Mucosa of rectum (tissue), 2 donors: ENCODE results near the gene HBQ1.
"Not testable (repeated sequence)": the region's sequence is repeated elsewhere in the genome, so short reads cannot be mapped to it uniquely, and the experiment has no call there.

ENCODE experiments used
- H3K27ac ChIP-seq, 2 donors: one replicate each; pipeline ENCODE4 v1.7.0; 2013; ENCODE audit warnings: inconsistent platforms in 2 of 2, low read depth in 2 of 2, low read length in 2 of 2
- H3K27me3 ChIP-seq, 2 donors: one replicate each; pipeline ENCODE4 v1.7.0; 2013; ENCODE audit warnings: low read length in 2 of 2; ENCODE audit not compliant: control insufficient read depth in 2 of 2, insufficient read depth in 2 of 2
- H3K36me3 ChIP-seq, 2 donors: one replicate each; pipeline ENCODE4 v1.7.0; 2013; ENCODE audit warnings: low read length in 2 of 2; ENCODE audit not compliant: control insufficient read depth in 2 of 2, insufficient read depth in 2 of 2
- H3K4me1 ChIP-seq, 2 donors: one replicate each; pipeline ENCODE4 v1.7.0; 2013; ENCODE audit warnings: low read length in 2 of 2, mild to moderate bottlenecking in 1 of 2; ENCODE audit not compliant: control insufficient read depth in 2 of 2, insufficient read depth in 2 of 2
- H3K4me3 ChIP-seq, 2 donors: one replicate each; pipeline ENCODE4 v1.7.0; 2013; ENCODE audit warnings: low read length in 2 of 2
- H3K9ac ChIP-seq, 2 donors: one replicate each; pipeline ENCODE4 v1.7.0; 2013; ENCODE audit warnings: low read length in 2 of 2, low read depth in 1 of 2, mild to moderate bottlenecking in 1 of 2
- H3K9me3 ChIP-seq, 2 donors: one replicate each; pipeline ENCODE4 v1.7.0; 2013; ENCODE audit warnings: low read length in 2 of 2; ENCODE audit not compliant: control insufficient read depth in 2 of 2
- donor health status: healthy.
- donor health status: Normal muscosa, but diverticular disease.

The HBQ1 gene

DNA sequence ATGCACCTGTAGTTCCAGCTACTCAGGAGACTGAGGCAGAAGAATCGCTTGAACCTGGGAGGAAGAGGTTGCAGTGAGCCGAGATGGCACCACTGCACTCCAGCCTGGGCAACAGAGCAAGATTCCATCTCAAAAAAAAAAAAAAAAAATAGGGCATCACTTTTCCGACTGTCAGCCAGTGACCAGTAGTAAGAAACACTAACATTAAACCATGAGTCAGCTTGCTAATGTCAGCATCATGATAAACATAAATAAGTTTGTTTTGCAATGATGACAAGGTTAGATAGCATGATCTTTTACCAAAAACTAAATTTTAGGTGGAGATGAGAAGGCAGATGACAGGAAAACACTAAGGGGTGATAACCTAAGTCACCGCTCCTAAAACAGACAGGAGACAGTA is 29.1 kb downstream of the HBQ1 start:
- H3K27ac ChIP-seq, H3K9ac ChIP-seq, H3K4me1 ChIP-seq, H3K4me3 ChIP-seq, H3K9me3 ChIP-seq, H3K27me3 ChIP-seq: not testable (repeated sequence)
- peaks cover 42 to 67% of the 10 kb centered on the region in 2 donors for H3K36me3 ChIP-seq

DNA sequence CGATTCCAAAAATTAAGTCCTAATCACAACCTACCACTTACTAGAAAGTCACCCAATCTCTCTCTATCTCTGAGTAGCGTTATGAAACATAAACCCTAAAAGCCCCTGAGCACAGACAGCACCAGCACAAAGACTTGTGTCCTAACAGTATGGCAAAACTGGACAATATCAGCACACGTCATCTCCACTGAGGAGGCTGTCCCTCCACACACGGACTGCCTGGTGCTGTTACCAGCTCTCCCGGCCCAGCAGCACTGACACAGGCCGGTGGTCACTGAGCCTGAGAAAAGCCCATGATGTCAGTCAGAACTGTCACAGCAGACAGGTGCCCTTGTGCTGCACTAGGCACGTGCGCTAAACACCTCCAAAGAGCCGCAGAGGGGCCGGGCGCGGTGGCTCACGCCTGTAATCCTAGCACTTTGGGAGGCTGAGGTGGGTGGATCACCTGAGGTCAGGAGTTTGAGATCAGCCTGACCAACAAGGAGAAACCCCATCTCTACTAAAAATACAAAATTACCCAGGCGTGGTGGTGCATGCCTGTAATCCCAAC is 31.4 kb downstream of the HBQ1 start:
- not testable (repeated sequence) for H3K27ac ChIP-seq, H3K4me3 ChIP-seq, H3K9ac ChIP-seq, H3K9me3 ChIP-seq, H3K4me1 ChIP-seq, H3K27me3 ChIP-seq
- H3K36me3 ChIP-seq = peaks cover 28 to 55% of the 10 kb centered on the region in 2 donors

DNA sequence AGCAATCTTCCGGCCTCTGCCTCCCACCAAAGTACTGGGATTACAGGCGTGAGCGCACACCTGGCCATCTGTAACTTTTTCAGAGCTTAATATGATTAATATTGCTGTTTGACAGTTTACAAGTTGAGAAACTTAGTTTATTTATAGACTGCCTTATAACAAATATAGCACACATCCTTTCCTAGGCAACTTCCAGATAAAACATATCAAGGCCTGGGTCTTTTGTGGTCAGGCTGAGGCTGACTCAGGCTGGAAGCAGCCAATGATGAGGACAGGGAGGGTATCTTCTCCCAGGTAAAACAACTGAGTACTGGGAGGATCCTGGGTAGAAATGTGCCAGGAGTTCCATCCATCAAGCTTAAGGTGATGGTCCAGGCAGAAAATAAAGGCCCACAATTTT is 32.7 kb downstream of the HBQ1 start:
- no peak overlapping the region for H3K4me3 ChIP-seq
- H3K9me3 ChIP-seq = no peaks in the 10 kb centered on the region
- H3K27me3 ChIP-seq = no peaks in the 10 kb centered on the region
- H3K4me1 ChIP-seq = no peaks in the 10 kb centered on the region
- H3K36me3 ChIP-seq = peaks cover 23 to 55% of the 10 kb centered on the region in 2 donors
- H3K27ac ChIP-seq = no peak overlapping the region
- H3K9ac ChIP-seq = no peak overlapping the region

DNA sequence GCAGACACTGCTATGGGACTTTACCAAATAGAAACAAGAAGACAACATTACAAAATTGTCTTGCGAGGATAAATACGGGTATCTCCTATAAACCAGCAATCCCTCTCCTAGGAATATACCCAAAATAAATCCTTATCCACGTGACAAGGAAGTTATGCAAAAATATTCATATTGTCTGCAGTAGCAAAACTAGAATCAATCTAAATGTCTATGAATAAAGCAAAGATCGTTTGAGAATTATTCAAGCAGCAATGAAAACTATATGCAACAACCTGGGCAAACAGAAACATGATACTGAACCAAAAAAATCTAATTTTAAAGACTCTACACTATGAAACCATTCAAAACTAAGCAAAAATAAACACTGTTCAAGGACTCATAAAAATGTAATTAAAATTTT is 39.8 kb downstream of the HBQ1 start:
- H3K4me3 ChIP-seq = no peak overlapping the region
- H3K27me3 ChIP-seq = no peaks in the 10 kb centered on the region
- H3K4me1 ChIP-seq = peaks cover 3 to 4% of the 10 kb centered on the region in 2 donors
- no peak overlapping the region for H3K9ac ChIP-seq
- no peaks in the 10 kb centered on the region for H3K9me3 ChIP-seq
- H3K36me3 ChIP-seq = peaks cover 35 to 48% of the 10 kb centered on the region in 2 donors
- no peak overlapping the region for H3K27ac ChIP-seq

DNA sequence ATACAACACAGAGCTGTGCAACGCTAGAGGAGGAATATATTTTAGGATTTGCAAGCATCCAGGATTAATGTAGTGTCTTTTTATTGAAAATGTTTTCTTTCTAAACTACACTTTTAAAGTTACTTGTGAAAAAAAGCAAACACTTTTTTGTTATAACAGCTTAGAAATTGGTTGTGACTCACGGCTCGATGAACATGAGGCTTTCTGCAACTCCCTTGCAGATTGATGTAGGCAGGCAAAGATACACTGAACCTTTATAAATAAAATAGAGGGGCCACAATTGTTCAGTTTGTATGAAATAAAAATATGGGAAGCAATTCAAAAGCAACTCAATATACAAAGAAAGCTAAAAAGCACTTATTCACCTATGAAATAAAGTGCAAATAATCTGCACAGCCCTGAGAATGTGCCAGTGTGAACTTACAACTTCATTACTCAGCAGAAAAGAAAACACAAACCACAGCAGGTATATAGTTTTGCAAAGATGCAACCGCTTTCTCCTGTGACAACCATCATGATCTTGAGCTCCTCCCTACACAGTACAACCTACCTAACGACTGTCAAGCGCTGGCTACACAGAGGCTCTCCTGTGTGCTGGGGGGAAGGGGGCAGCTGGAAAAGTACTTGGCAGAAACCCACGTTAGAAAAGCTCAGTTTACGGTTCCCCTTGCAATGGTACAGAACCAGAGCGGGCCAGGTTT is 48.0 kb downstream of the HBQ1 start:
- Histone ChIP-seq H3K9ac (peak overlapping the region; percentile 90 to 97), H3K36me3 (peaks cover 19 to 23% of the 10 kb centered on the region in 2 donors), H3K27ac (peak overlapping the region; percentile 98 to 99), H3K4me3 (peak overlapping the region; percentile 73 to 90), H3K9me3 (no peaks in the 10 kb centered on the region), H3K27me3 (no peaks in the 10 kb centered on the region), H3K4me1 (peaks cover 4 to 9% of the 10 kb centered on the region in 2 donors)

DNA sequence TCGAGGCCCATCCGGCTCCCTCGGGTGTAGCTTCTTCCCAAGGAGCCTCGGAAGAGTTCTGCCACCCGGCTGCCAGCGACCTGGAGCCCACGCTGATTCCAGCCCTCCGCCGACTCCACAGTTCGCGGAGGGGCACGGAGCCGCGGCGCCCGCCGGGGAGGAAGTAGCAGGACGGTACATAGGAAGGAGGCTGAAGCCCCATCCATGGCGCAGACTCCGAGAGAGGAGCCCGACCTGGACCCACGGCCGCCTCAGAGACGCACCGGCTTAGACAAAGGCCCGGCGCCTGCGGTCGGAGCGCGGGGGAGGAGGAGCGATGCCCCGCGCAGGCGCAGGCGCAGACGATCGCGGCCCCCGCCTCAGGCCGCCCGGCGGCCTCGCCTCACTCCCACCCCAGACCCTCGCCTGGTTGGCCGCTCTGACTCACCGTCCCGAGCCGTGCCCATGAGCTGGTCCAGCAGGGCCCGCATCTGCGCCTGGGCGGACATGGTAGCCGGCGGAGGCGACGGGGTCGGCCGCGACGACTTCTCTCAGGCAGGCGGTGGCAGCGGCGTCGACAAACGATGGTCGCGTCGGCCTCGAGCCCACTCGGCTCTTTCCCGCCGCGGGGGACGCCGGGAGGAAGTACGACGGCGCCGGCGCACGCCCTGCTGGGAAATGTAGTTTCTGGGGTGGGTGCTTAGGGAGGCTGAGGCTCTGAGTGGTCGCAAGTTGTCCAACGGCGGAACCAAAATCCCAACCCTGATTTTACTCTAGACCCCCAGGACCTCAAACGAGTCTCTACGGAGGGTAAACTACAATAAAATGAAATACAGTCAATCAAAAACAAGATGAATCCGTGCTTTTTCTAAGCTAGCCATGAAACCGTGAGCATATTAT is 48.8 kb downstream of the HBQ1 start, which contains the start of gene LUC7L:
LUC7L (minus strand) TSS at position 598 of the 879 bp plus-strand sequence; CDS start at position 488, 110 bp downstream.
- Histone ChIP-seq H3K27me3 (no peaks in the 10 kb centered on the region), H3K27ac (peak within 1 kb of the TSS; percentile 98 to 99), H3K4me3 (peak within 1 kb of the TSS; percentile 73 to 90), H3K36me3 (peaks cover 15 to 19% of the 10 kb centered on the region in 2 donors), H3K9me3 (no peaks in the 10 kb centered on the region), H3K4me1 (peaks cover 4 to 9% of the 10 kb centered on the region in 2 donors), H3K9ac (peak within 1 kb of the TSS; percentile 90 to 97)

DNA sequence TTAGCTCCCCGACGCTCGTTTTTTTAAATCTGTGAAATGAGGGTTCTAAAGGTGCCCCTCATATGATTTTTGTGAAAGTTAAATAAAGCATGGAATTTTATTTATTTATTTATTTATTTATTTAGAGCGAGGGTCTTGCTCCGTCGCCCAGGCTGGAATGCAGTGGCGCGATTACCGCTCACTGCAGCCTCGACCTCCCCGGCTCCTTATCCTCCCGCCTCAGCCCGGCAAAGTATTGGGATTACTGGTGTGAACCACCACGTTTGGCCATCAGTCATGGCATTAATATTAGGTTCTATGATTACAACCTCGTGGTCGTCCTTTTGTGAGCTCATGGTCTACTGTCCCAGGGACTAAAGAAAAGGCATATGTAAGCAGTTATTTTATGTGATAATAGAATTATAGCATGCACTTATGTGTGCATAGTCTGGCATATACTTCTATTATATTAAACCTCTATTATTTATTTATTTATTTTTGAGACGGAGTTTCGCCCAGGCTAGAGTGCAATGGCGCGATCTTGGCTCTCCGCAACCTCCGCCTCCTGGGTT is 49.5 kb downstream of the HBQ1 start:
- Histone ChIP-seq H3K27ac (peak overlapping the region; percentile 98 to 99), H3K9me3 (no peaks in the 10 kb centered on the region), H3K4me1 (peaks cover 8 to 9% of the 10 kb centered on the region in 2 donors), H3K36me3 (peaks cover 11 to 16% of the 10 kb centered on the region in 2 donors), H3K9ac (no peak overlapping the region), H3K4me3 (peak overlapping the region; percentile 73 to 90), H3K27me3 (no peaks in the 10 kb centered on the region)

DNA sequence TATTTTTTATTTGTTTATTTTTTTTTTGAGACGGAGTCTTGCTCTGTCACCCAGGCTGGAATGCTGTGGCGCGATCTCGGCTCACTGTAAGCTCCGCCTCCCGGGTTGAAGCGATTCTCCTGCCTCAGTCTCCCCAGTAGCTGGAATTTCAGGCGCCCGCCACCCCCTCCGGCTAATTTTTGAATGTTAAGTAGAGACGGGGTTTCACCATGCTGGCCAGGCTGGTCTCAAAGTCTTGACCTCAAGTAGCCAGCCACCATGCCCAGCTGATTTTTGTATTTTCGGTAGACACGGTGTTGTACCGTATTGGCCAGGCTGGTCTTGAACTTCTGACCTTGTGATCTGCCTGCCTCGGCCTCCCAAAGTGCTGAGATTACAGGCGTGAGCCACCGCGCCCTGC is 50.1 kb downstream of the HBQ1 start:
- H3K9me3 ChIP-seq, H3K4me3 ChIP-seq, H3K9ac ChIP-seq, H3K27ac ChIP-seq, H3K27me3 ChIP-seq: not testable (repeated sequence)
- H3K4me1 ChIP-seq = peaks cover 9 to 13% of the 10 kb centered on the region in 2 donors
- H3K36me3 ChIP-seq = peaks cover 8 to 14% of the 10 kb centered on the region in 2 donors
